ENCODE data around the gene HNRNPC. TPM values are rescaled to one million over a fixed set of nuclear protein-coding genes. Genes with fewer than 3 reads are reported as not detected.

HNRNPC gene
- polyA plus RNA-seq, 3 donors from 2014 or later = 622 to 879 (median 758) TPM

- Mint-ChIP-seq H3K27ac (peak overlapping the region in 4 of 6 donors; percentile 25 to 56 (median 34)), H3K36me3 (peaks cover 0 to 3% (median 0%) of the 10 kb centered on the region in 3 donors), H3K27me3 (ENCODE audit: low read depth in 3 of 3) (peaks cover 0 to 2% (median 0%) of the 10 kb centered on the region in 3 donors), H3K9me3 (no peaks in the 10 kb centered on the region), H3K4me1 (peaks cover 7 to 31% of the 10 kb centered on the region in 2 donors), H3K4me3 (no peak overlapping the region)
- DNase-seq = no peak
These were observed 69.4 kb downstream of the HNRNPC start for GRCh38 chr14:21199611-21200560.

- Mint-ChIP-seq H3K36me3 (no peaks in the 10 kb centered on the region), H3K27ac (no peak overlapping the region), H3K4me1 (peaks cover 5 to 15% of the 10 kb centered on the region in 2 donors), H3K9me3 (no peaks in the 10 kb centered on the region), H3K4me3 (no peak overlapping the region), H3K27me3 (ENCODE audit: low read depth in 3 of 3) (peaks cover 0 to 5% (median 0%) of the 10 kb centered on the region in 3 donors)
- DNase-seq = no peak
These were observed 71.6 kb downstream of the HNRNPC start for GRCh38 chr14:21197418-21198205.

DNA sequence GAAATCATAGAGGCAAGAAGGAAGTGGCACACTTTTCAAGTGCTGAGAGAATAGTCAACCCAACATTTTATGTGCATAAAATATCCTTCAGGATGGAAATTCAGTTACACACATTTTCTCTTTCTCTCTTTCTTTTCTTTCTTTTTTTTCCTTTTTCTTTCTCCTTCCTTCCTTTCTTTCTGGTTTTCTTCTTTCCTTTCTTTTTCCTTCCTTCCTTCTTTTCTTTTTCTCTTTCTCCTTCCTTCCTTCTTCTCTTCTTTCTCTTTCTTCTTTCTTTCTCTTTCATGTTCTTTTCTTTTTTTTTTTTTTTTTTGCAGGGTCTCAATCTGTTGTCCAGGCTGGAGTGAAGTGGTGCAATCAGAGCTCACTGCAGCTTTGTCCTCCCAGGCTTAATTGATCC, 74.6 kb downstream of the HNRNPC start:
- Mint-ChIP-seq H3K27me3 (ENCODE audit: low read depth in 3 of 3) (peaks cover 0 to 4% (median 1%) of the 10 kb centered on the region in 3 donors), H3K36me3 (no peaks in the 10 kb centered on the region), H3K4me3 (no peak overlapping the region), H3K4me1 (peaks cover 18 to 26% of the 10 kb centered on the region in 2 donors), H3K9me3 (no peaks in the 10 kb centered on the region), H3K27ac (no peak overlapping the region)
- DNase-seq = no peak

DNA sequence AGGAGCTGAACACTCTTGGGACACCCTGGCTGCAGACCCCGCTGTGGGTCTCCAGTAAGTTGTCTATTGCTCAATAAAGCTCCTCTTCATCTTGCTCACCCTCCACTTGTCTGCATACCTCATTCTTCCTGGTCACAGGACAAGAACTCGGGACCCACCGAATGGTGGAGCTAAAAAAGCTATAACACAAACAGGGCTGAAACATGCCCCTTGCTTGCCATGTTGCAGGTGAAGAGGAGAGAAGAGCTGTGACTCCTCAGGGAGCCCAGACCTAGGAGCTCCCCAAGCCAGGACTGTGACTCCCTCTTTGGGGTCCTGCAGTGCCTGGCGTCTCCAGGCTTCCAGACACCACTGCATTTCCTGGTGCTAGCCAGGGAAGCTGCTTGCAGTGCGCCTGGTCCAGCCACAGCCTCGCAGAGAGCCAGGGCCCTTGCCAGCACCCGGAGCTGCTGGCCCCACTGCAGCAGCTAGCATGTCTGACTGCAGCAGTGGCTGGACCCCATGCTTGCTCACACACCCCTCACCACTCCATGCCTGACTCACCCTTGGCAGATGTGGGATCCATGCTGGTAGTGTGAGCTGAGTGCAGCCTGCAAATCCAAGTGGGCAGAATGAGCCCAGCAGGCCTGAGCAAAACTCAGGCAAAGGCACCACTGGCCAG, 76.2 kb downstream of the HNRNPC start:
- Mint-ChIP-seq H3K4me3 (peak overlapping the region in 2 of 5 donors; percentile 72 to 77), H3K36me3 (no peaks in the 10 kb centered on the region), H3K27ac (no peak overlapping the region), H3K9me3 (no peaks in the 10 kb centered on the region), H3K27me3 (ENCODE audit: low read depth in 3 of 3) (peaks cover 0 to 4% (median 1%) of the 10 kb centered on the region in 3 donors), H3K4me1 (peaks cover 18 to 26% of the 10 kb centered on the region in 2 donors)
- DNase-seq = no peak

- Mint-ChIP-seq H3K36me3 (no peaks in the 10 kb centered on the region), H3K27ac (no peak overlapping the region), H3K4me3 (peak overlapping the region; percentile 58 to 77 (median 73)), H3K9me3 (no peaks in the 10 kb centered on the region), H3K4me1 (peaks cover 15 to 20% of the 10 kb centered on the region in 2 donors), H3K27me3 (ENCODE audit: low read depth in 3 of 3) (peaks cover 0 to 4% (median 1%) of the 10 kb centered on the region in 3 donors)
- no peak for DNase-seq
These were observed 76.8 kb downstream of the HNRNPC start for GRCh38 chr14:21192447-21192822.

DNA sequence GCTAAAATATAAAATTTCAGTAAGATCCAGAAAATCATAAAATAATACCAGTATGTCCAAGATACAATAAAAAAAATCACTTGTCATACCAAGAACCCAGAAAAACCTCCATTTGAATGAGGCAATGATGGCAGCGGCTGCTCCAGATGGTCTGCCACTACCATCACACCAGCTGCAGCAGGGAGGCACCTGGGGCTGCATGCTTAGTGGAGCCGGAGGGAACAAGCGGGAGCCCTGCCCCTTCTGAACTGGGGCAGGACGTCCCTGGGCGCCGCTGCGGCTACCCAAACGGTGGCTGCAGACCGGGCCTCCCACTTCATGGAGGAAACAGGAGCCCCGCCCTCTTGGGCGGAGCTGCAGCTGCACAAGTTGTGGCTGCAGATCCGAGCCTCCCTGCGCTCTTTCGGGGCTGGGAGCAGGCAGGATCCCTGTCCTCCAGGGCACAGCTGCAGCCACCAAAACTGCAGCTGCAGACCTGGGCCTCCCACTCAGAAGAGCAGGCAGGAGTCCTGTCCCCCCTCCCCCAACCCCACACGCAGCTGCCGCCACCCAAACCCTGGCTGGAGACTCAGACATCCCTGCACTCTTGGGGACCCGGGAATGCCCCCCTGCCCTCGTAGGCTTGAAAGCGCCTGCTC, 77.3 kb downstream of the HNRNPC start:
- Mint-ChIP-seq H3K4me1 (peaks cover 14 to 15% of the 10 kb centered on the region in 2 donors), H3K27ac (peak overlapping the region in 1 of 6 donors; percentile 28), H3K27me3 (ENCODE audit: low read depth in 3 of 3) (peaks cover 0 to 4% (median 1%) of the 10 kb centered on the region in 3 donors), H3K36me3 (no peaks in the 10 kb centered on the region), H3K4me3 (peak overlapping the region; percentile 58 to 77 (median 73)), H3K9me3 (no peaks in the 10 kb centered on the region)
- DNase-seq = peak; percentile 54 to 68 (median 63)

GRCh38 chr14:21191261-21191808, 77.9 kb downstream of the HNRNPC start:
- H3K27ac Mint-ChIP-seq = peak overlapping the region in 1 of 6 donors; percentile 28
- no peak for DNase-seq
- H3K27me3 Mint-ChIP-seq (ENCODE audit: low read depth in 3 of 3) = peaks cover 0 to 6% (median 1%) of the 10 kb centered on the region in 3 donors

GRCh38 chr14:21185491-21185890, 83.8 kb downstream of the HNRNPC start:
- no peak for DNase-seq
- Mint-ChIP-seq H3K27me3 (ENCODE audit: low read depth in 3 of 3) (peaks cover 0 to 5% (median 2%) of the 10 kb centered on the region in 3 donors), H3K4me3 (no peak overlapping the region), H3K36me3 (no peaks in the 10 kb centered on the region), H3K9me3 (peaks cover 0 to 13% (median 7%) of the 10 kb centered on the region in 6 donors), H3K4me1 (no peaks in the 10 kb centered on the region), H3K27ac (no peak overlapping the region)

More at GRCh38 chr14:21191261-21191808, 77.9 kb downstream of the HNRNPC start:
- Mint-ChIP-seq H3K4me3 (peak overlapping the region; percentile 58 to 77 (median 73)), H3K4me1 (peaks cover 14 to 15% of the 10 kb centered on the region in 2 donors), H3K36me3 (no peaks in the 10 kb centered on the region), H3K9me3 (no peaks in the 10 kb centered on the region)

GRCh38 chr14:21184254-21184653, 85.0 kb downstream of the HNRNPC start:
- DNase-seq = no peak
- Mint-ChIP-seq H3K9me3 (peaks cover 0 to 14% (median 7%) of the 10 kb centered on the region in 6 donors), H3K36me3 (no peaks in the 10 kb centered on the region), H3K27me3 (ENCODE audit: low read depth in 3 of 3) (peaks cover 0 to 5% (median 2%) of the 10 kb centered on the region in 3 donors), H3K4me3 (no peak overlapping the region), H3K27ac (no peak overlapping the region), H3K4me1 (no peaks in the 10 kb centered on the region)

- DNase-seq = no peak
- H3K9me3 Mint-ChIP-seq = peaks cover 0 to 14% (median 7%) of the 10 kb centered on the region in 6 donors
These were observed 87.1 kb downstream of the HNRNPC start for GRCh38 chr14:21182166-21182565.

GRCh38 chr14:21171128-21171527, 98.1 kb downstream of the HNRNPC start:
- no peak overlapping the region for H3K4me3 Mint-ChIP-seq
- H3K27ac Mint-ChIP-seq = no peak overlapping the region
- H3K36me3 Mint-ChIP-seq = peaks cover 0 to 6% (median 3%) of the 10 kb centered on the region in 3 donors
- no peak for DNase-seq
- H3K27me3 Mint-ChIP-seq (ENCODE audit: low read depth in 3 of 3) = peaks cover 1 to 26% (median 6%) of the 10 kb centered on the region in 3 donors
- H3K9me3 Mint-ChIP-seq = peaks cover 0 to 2% (median 0%) of the 10 kb centered on the region in 6 donors
- H3K4me1 Mint-ChIP-seq = no peaks in the 10 kb centered on the region

More at GRCh38 chr14:21182166-21182565, 87.1 kb downstream of the HNRNPC start:
- no peak overlapping the region for H3K27ac Mint-ChIP-seq
- no peaks in the 10 kb centered on the region for H3K4me1 Mint-ChIP-seq
- H3K27me3 Mint-ChIP-seq (ENCODE audit: low read depth in 3 of 3) = peaks cover 0 to 8% (median 2%) of the 10 kb centered on the region in 3 donors
- no peaks in the 10 kb centered on the region for H3K36me3 Mint-ChIP-seq
- H3K4me3 Mint-ChIP-seq = no peak overlapping the region

DNA sequence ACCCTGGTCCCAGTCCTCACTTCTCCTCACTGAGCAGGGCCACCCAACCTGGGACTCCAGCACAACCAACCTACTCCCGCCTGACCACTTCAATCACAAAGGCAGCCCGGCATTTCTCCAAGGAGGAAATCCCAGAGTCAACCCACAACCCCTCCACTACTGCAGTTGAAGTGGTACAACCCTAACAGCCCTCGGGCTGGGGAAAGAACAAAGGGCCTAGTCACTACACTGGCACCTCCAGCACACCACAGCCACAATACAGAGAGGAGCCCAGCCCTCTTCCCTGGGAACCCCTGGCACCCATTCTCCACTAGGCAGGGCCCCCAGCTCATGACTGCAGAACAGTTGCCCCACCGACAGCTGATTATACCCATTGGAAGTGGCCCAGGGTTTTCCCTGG, 99.7 kb downstream of the HNRNPC start:
- no peak overlapping the region for H3K4me3 Mint-ChIP-seq
- no peak overlapping the region for H3K27ac Mint-ChIP-seq
- H3K36me3 Mint-ChIP-seq = peaks cover 0 to 6% (median 3%) of the 10 kb centered on the region in 3 donors
- H3K9me3 Mint-ChIP-seq = peaks cover 0 to 2% (median 0%) of the 10 kb centered on the region in 6 donors
- DNase-seq = no peak
- H3K4me1 Mint-ChIP-seq = no peaks in the 10 kb centered on the region
- H3K27me3 Mint-ChIP-seq (ENCODE audit: low read depth in 3 of 3) = peaks cover 3 to 23% (median 6%) of the 10 kb centered on the region in 3 donors
